HEK293T (cell line): Measurements from ENCODE around the gene ZNF474.

Experiments
- ARNT ChIP-seq: fragments of 450-650 bp; IDR thresholded peaks from 2 replicates; pipeline ENCODE4 v1.6.1; 2017; ENCODE audit warnings: mild to moderate bottlenecking
- BHLHE40 ChIP-seq: fragments of 450-650 bp; IDR thresholded peaks from 2 replicates; pipeline ENCODE4 v1.6.1; 2016; ENCODE audit warnings: mild to moderate bottlenecking, moderate library complexity, borderline replicate concordance
- CTBP1 ChIP-seq: fragments of 450-650 bp; IDR thresholded peaks from 2 replicates; pipeline ENCODE4 v1.6.1; 2016; ENCODE audit warnings: borderline replicate concordance
- ELF4 ChIP-seq: fragments of 450-650 bp; IDR thresholded peaks from 2 replicates; pipeline ENCODE4 v1.6.1; 2017; ENCODE audit warnings: antibody characterized with exemption
- FOXA1 ChIP-seq: fragments of 450-650 bp; IDR thresholded peaks from 2 replicates; pipeline ENCODE4 v1.6.1; 2016; ENCODE audit warnings: mild to moderate bottlenecking
- FOXK2 ChIP-seq: fragments of 450-650 bp; IDR thresholded peaks from 2 replicates; pipeline ENCODE4 v1.6.1; 2016; ENCODE audit warnings: mild to moderate bottlenecking
- FOXM1 ChIP-seq: fragments of 450-650 bp; IDR thresholded peaks from 2 replicates; pipeline ENCODE4 v1.6.1; 2017; ENCODE audit warnings: mild to moderate bottlenecking, borderline replicate concordance
- LEF1 ChIP-seq: fragments of 450-650 bp; IDR thresholded peaks from 2 replicates; pipeline ENCODE4 v1.6.1; 2017; ENCODE audit warnings: mild to moderate bottlenecking, borderline replicate concordance
- PKNOX1 ChIP-seq: fragments of 450-650 bp; IDR thresholded peaks from 2 replicates; pipeline ENCODE4 v1.6.1; 2016
- SP1 ChIP-seq: fragments of 450-650 bp; IDR thresholded peaks from 2 replicates; pipeline ENCODE4 v1.6.1; 2017
- SUZ12 ChIP-seq: fragments of 450-650 bp; IDR thresholded peaks from 2 replicates; pipeline ENCODE4 v1.6.1; 2016; ENCODE audit warnings: mild to moderate bottlenecking
- TARDBP ChIP-seq: fragments of 450-650 bp; IDR thresholded peaks from 2 replicates; pipeline ENCODE4 v1.6.1; 2016
- ZNF384 ChIP-seq: fragments of 450-650 bp; IDR thresholded peaks from 2 replicates; pipeline ENCODE4 v1.6.1; 2016

- TF ChIP-seq FOXK2, result no peak
- TF ChIP-seq TARDBP, result no peak
- no peak for TF ChIP-seq ELF4
- no peak for TF ChIP-seq ARNT
- no peak for TF ChIP-seq FOXA1
- no peak for TF ChIP-seq FOXM1
- TF ChIP-seq SP1, result no peak
- no peak for TF ChIP-seq SUZ12
- no peak for TF ChIP-seq CTBP1
- no peak for TF ChIP-seq ZNF384
- TF ChIP-seq BHLHE40, result no peak
- TF ChIP-seq PKNOX1, result no peak
- no peak for TF ChIP-seq LEF1
Measured at GRCh38 chr5:122129306-122129705, at the start of gene ZNF474.
